Measurements from ENCODE around the gene THPO. TPM values are rescaled to one million over a fixed set of nuclear protein-coding genes. Genes with fewer than 3 reads are reported as not detected.
A peak's percentile ranks its signal among the peaks of the same experiment; 100 is the strongest.

THPO gene
- total and polyA plus RNA-seq, 2 donors (not counting 3 experiments of a cell fraction or from before 2014, with no cell fraction given): 0.08 TPM; not detected in 1

DNA sequence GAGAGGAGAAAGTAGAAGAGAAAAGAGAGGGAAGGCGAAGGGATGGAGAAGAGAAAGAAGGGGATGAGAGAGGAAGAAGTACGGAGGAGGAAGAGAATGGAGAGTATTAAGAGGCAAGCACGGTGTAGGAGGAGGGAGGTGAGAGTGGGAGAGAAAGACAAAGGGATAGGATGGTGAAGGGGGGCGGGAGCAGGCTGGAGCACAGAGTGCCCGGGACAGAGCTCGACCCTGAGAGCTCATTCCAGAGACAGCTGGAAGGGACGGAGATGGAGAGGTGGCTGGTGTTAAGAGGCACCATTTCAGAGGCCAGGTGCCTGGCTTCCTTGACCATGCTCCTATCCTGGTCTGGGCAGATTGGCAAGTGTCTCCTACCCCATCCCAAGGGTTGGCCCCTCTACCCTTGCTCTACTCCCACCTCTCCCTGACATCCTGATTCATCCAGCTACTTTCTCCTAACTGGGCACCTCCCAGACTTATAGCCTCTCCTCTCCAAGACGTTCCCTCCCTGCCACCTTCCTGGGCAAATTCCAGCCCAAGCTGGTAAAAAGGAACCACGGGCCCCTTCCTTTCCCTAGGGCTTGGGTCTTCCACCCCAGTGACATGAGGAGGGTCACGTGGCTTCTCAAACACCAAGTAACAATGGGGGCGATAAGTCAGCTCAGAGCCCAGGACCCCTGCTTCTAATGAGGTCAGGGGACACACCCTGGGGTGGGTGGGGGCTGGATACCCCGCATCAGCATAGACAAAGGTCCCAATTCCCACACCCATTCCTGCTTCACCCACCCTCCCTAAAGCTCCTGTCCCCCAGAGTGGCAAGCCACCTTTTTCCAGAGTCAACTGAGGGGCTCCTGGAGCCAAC, 17.7 kb downstream of the THPO start:
- no peak overlapping the region for H3K4me3 ChIP-seq (replicated peaks in 1 of 3; ENCODE audit: insufficient read depth in 1 of 3, low read depth in 1 of 3, low read length in 3 of 3)
- no peak overlapping the region for H2AFZ ChIP-seq (ENCODE audit: low read depth, low read length)
- DNase-seq (ENCODE audit: low read depth, low spot score) (no peak), FAIRE-seq (no peak)
- H3K9me3 ChIP-seq (replicated peaks; ENCODE audit: control insufficient read depth, insufficient read depth, low read length): no peaks in the 10 kb centered on the region
- no peaks in the 10 kb centered on the region for H3K9me1 ChIP-seq (replicated peaks; ENCODE audit: control insufficient read depth, extremely low read depth, insufficient read depth, low read length)
- ChIA-PET POLR2A (no interaction called here), CTCF (interaction anchor here (1.2 to 2.9 kb wide), 6 partner anchors 11 to 181 kb away, joined by 3 to 17 read pairs (median 4); no protein-coding TSS in a partner anchor)
- H4K20me1 ChIP-seq (replicated peaks; ENCODE audit: control insufficient read depth, extremely low read depth, insufficient read depth, low read length): no peaks in the 10 kb centered on the region
- peaks cover 0 to 5% of the 10 kb centered on the region in 2 experiments for H3K36me3 ChIP-seq (ENCODE audit: control insufficient read depth in 2 of 2, extremely low read depth in 1 of 2, insufficient read depth in 2 of 2, low read length in 2 of 2)
- peaks cover 21% of the 10 kb centered on the region for H3K79me2 ChIP-seq (ENCODE audit: control insufficient read depth, insufficient read depth, low read length)
- no peak overlapping the region for H3K9ac ChIP-seq (replicated peaks; ENCODE audit: extremely low read depth, insufficient read depth, low read length)
- no peak overlapping the region for H3K27ac ChIP-seq (ENCODE audit: insufficient read depth, low read depth, low read length)
- no TSS peak for BruUV-seq (replicated peaks)
- TF ChIP-seq FOS (IDR thresholded peaks at IDR 0.05; ENCODE audit: borderline replicate concordance, insufficient read depth, low read length) (no peak), MYC (IDR thresholded peaks at IDR 0.05; ENCODE audit: low read depth, low read length) (no peak), EZH2 (IDR thresholded peaks at IDR 0.05; ENCODE audit: borderline replicate concordance, low read depth, low read length, severe bottlenecking) (no peak), POLR2AphosphoS5 (IDR thresholded peaks at IDR 0.05; ENCODE audit: insufficient read depth, low read depth, low read length) (no peak), JUN (IDR thresholded peaks at IDR 0.05; ENCODE audit: borderline replicate concordance, insufficient read depth, insufficient read length, low read depth) (no peak), GATA2 (IDR thresholded peaks at IDR 0.05; ENCODE audit: insufficient read depth, insufficient read length, low read depth, low read length) (no peak), POLR2A (IDR thresholded peaks at IDR 0.05; ENCODE audit: low read depth, low read length) (no peak), CTCF (IDR thresholded peaks at IDR 0.05; ENCODE audit: extremely low read depth in 1 of 2, insufficient read depth in 1 of 2, low read depth in 1 of 2, low read length in 2 of 2) (no peak)
- TF ChIP-seq, protein P1, sequence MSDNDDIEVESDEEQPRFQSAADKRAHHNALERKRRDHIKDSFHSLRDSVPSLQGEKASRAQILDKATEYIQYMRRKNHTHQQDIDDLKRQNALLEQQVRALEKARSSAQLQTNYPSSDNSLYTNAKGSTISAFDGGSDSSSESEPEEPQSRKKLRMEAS (IDR thresholded peaks at IDR 0.05; ENCODE audit: insufficient read depth, insufficient read length): no peak
- dilution Hi-C loops (cut with MboI; ENCODE audit: extremely low pct_ligation_motif_present, low sequenced_read_pairs): no loop called here
- intact Hi-C loops (cut with micrococcal nuclease): no loop called here
- peaks cover 14% of the 10 kb centered on the region for H3K4me1 ChIP-seq (ENCODE audit: control insufficient read depth, extremely low read depth, insufficient read depth, low read length)
- H3K4me2 ChIP-seq (ENCODE audit: insufficient read depth, low read length): peak overlapping the region; percentile 36
- H3K27me3 ChIP-seq (ENCODE audit: control insufficient read depth in 2 of 2, insufficient read depth in 2 of 2, low read length in 2 of 2): no peaks in the 10 kb centered on the region

Data from endothelial cell of umbilical vein (primary cell).